ENCODE measurements around the gene NAT8L. TPM values are rescaled to one million over a fixed set of nuclear protein-coding genes. Genes with fewer than 3 reads are reported as not detected.

The NAT8L gene
- total RNA-seq, 1 donor from 2014 or later = 1.6 TPM

- no peak for DNase-seq (ENCODE audit: low read depth)
- H3K4me3 Mint-ChIP-seq (ENCODE audit: unreplicated experiment) = no peak overlapping the region
- Histone ChIP-seq H2AFZ (ENCODE audit: low read depth, low read length) (no peak overlapping the region), H4K20me1 (ENCODE audit: insufficient read depth, low read length) (no peaks in the 10 kb centered on the region), H3K79me2 (ENCODE audit: insufficient read depth, low read length) (no peaks in the 10 kb centered on the region), H3K27ac (ENCODE audit: low read depth, low read length) (no peak overlapping the region), H3K4me2 (ENCODE audit: low read length) (no peak overlapping the region), H3K4me1 (ENCODE audit: insufficient read depth, low read length) (no peaks in the 10 kb centered on the region), H3K27me3 (ENCODE audit: insufficient read depth, low read length) (no peaks in the 10 kb centered on the region), H3K36me3 (ENCODE audit: insufficient read depth, low read length) (no peaks in the 10 kb centered on the region), H3K9ac (ENCODE audit: low read length) (no peak overlapping the region), H3K9me3 (ENCODE audit: insufficient read depth, low read depth, low read length) (no peaks in the 10 kb centered on the region), H3K4me3 (ENCODE audit: insufficient read depth, low read depth, low read length) (no peak overlapping the region)
- TF ChIP-seq EZH2 (IDR thresholded peaks at IDR 0.05; ENCODE audit: insufficient read depth, low read length) = no peak
- no peak for TF ChIP-seq CTCF (IDR thresholded peaks at IDR 0.05; ENCODE audit: insufficient read depth, low read depth, low read length)
- H3K36me3 Mint-ChIP-seq (ENCODE audit: low read depth, unreplicated experiment) = no peaks in the 10 kb centered on the region
- no peak for FAIRE-seq
- H3K27ac Mint-ChIP-seq (ENCODE audit: unreplicated experiment) = no peak overlapping the region
- no peaks in the 10 kb centered on the region for H3K9me3 Mint-ChIP-seq (ENCODE audit: unreplicated experiment)
- H3K27me3 Mint-ChIP-seq (ENCODE audit: low read depth, unreplicated experiment) = peaks cover 40% of the 10 kb centered on the region
- H3K4me1 Mint-ChIP-seq (ENCODE audit: low read depth, unreplicated experiment) = peaks cover 2% of the 10 kb centered on the region
Measured at GRCh38 chr4:2077537-2078460, 18.7 kb downstream of the NAT8L start.

- no peaks in the 10 kb centered on the region for H3K9me3 Mint-ChIP-seq (ENCODE audit: unreplicated experiment)
- H3K4me1 Mint-ChIP-seq (ENCODE audit: low read depth, unreplicated experiment) = peaks cover 2% of the 10 kb centered on the region
- H2AFZ ChIP-seq (ENCODE audit: low read depth, low read length) = no peak overlapping the region
- TF ChIP-seq CTCF (IDR thresholded peaks at IDR 0.05; ENCODE audit: insufficient read depth, low read depth, low read length) (no peak), EZH2 (IDR thresholded peaks at IDR 0.05; ENCODE audit: insufficient read depth, low read length) (no peak)
- H3K4me3 Mint-ChIP-seq (ENCODE audit: unreplicated experiment) = no peak overlapping the region
- H3K9me3 ChIP-seq (ENCODE audit: insufficient read depth, low read depth, low read length) = no peaks in the 10 kb centered on the region
- FAIRE-seq (no peak), DNase-seq (ENCODE audit: low read depth) (no peak)
- H3K79me2 ChIP-seq (ENCODE audit: insufficient read depth, low read length) = no peaks in the 10 kb centered on the region
- no peak overlapping the region for H3K27ac Mint-ChIP-seq (ENCODE audit: unreplicated experiment)
- no peak overlapping the region for H3K9ac ChIP-seq (ENCODE audit: low read length)
- H3K36me3 ChIP-seq (ENCODE audit: insufficient read depth, low read length) = no peaks in the 10 kb centered on the region
- no peak overlapping the region for H3K27ac ChIP-seq (ENCODE audit: low read depth, low read length)
- H3K4me3 ChIP-seq (ENCODE audit: insufficient read depth, low read depth, low read length) = no peak overlapping the region
- no peak overlapping the region for H3K4me2 ChIP-seq (ENCODE audit: low read length)
- no peaks in the 10 kb centered on the region for H3K27me3 ChIP-seq (ENCODE audit: insufficient read depth, low read length)
- H3K36me3 Mint-ChIP-seq (ENCODE audit: low read depth, unreplicated experiment) = peaks cover 3% of the 10 kb centered on the region
- H3K27me3 Mint-ChIP-seq (ENCODE audit: low read depth, unreplicated experiment) = peaks cover 48% of the 10 kb centered on the region
- H3K4me1 ChIP-seq (ENCODE audit: insufficient read depth, low read length) = no peaks in the 10 kb centered on the region
- no peaks in the 10 kb centered on the region for H4K20me1 ChIP-seq (ENCODE audit: insufficient read depth, low read length)
Measured at GRCh38 chr4:2078584-2078983, 19.5 kb downstream of the NAT8L start.

GRCh38 chr4:2079006-2079405, 19.9 kb downstream of the NAT8L start:
- Mint-ChIP-seq H3K27me3 (ENCODE audit: low read depth, unreplicated experiment) (peaks cover 50% of the 10 kb centered on the region), H3K27ac (ENCODE audit: unreplicated experiment) (no peak overlapping the region), H3K4me1 (ENCODE audit: low read depth, unreplicated experiment) (peaks cover 2% of the 10 kb centered on the region), H3K9me3 (ENCODE audit: unreplicated experiment) (no peaks in the 10 kb centered on the region), H3K4me3 (ENCODE audit: unreplicated experiment) (no peak overlapping the region), H3K36me3 (ENCODE audit: low read depth, unreplicated experiment) (peaks cover 5% of the 10 kb centered on the region)
- Histone ChIP-seq H3K4me2 (ENCODE audit: low read length) (no peak overlapping the region), H3K36me3 (ENCODE audit: insufficient read depth, low read length) (no peaks in the 10 kb centered on the region), H3K9ac (ENCODE audit: low read length) (no peak overlapping the region), H2AFZ (ENCODE audit: low read depth, low read length) (no peak overlapping the region), H3K9me3 (ENCODE audit: insufficient read depth, low read depth, low read length) (no peaks in the 10 kb centered on the region), H3K4me1 (ENCODE audit: insufficient read depth, low read length) (no peaks in the 10 kb centered on the region), H3K4me3 (ENCODE audit: insufficient read depth, low read depth, low read length) (no peak overlapping the region), H3K79me2 (ENCODE audit: insufficient read depth, low read length) (no peaks in the 10 kb centered on the region), H3K27ac (ENCODE audit: low read depth, low read length) (no peak overlapping the region), H4K20me1 (ENCODE audit: insufficient read depth, low read length) (no peaks in the 10 kb centered on the region), H3K27me3 (ENCODE audit: insufficient read depth, low read length) (no peaks in the 10 kb centered on the region)
- TF ChIP-seq CTCF (IDR thresholded peaks at IDR 0.05; ENCODE audit: insufficient read depth, low read depth, low read length) = no peak
- FAIRE-seq (no peak), DNase-seq (ENCODE audit: low read depth) (no peak)

Measured in astrocyte (in vitro differentiated cells and primary cell).